Measurements from ENCODE around the gene IRAK3.
A peak's percentile ranks its signal among the peaks of the same experiment; 100 is the strongest.
"Not testable (repeated sequence)": the region's sequence is repeated elsewhere in the genome, so short reads cannot be mapped to it uniquely, and the experiment has no call there.

IRAK3 gene

GRCh38 chr12:66228462-66228861 lies 39.4 kb downstream of the IRAK3 start:
- no peak for DNase-seq

GRCh38 chr12:66232263-66232662 lies 43.2 kb downstream of the IRAK3 start:
- peak; percentile 34 for DNase-seq

- DNase-seq: peak; percentile 77
Observed at GRCh38 chr12:66234037-66234693, 45.2 kb downstream of the IRAK3 start.

- DNase-seq: peak; percentile 71
Observed at GRCh38 chr12:66234773-66235625, 46.0 kb downstream of the IRAK3 start.

- DNase-seq: no peak
Observed at GRCh38 chr12:66235626-66236281, 46.7 kb downstream of the IRAK3 start.

GRCh38 chr12:66236282-66236675 lies 47.3 kb downstream of the IRAK3 start:
- DNase-seq: not testable (repeated sequence)

- no peak for DNase-seq
Observed at GRCh38 chr12:66236969-66237368, 48.0 kb downstream of the IRAK3 start.

- DNase-seq: peak; percentile 57
Observed at GRCh38 chr12:66237505-66238175, 48.6 kb downstream of the IRAK3 start.

GRCh38 chr12:66239295-66239694 lies 50.3 kb downstream of the IRAK3 start:
- DNase-seq: no peak

GRCh38 chr12:66240096-66240820 lies 51.2 kb downstream of the IRAK3 start:
- DNase-seq: peak; percentile 6

- DNase-seq: no peak
Observed at GRCh38 chr12:66241061-66242043, 52.3 kb downstream of the IRAK3 start.

GRCh38 chr12:66242311-66242710 lies 53.3 kb downstream of the IRAK3 start:
- no peak for DNase-seq

- DNase-seq: no peak
Observed at GRCh38 chr12:66243911-66244310, 54.9 kb downstream of the IRAK3 start.

- DNase-seq: no peak
Observed at GRCh38 chr12:66244446-66244845, 55.4 kb downstream of the IRAK3 start.

- no peak for DNase-seq
Observed at GRCh38 chr12:66247741-66248140, 58.7 kb downstream of the IRAK3 start.

GRCh38 chr12:66251049-66251448 lies 62.0 kb downstream of the IRAK3 start:
- no peak for DNase-seq

GRCh38 chr12:66252771-66253170 lies 63.8 kb downstream of the IRAK3 start:
- DNase-seq: no peak

- DNase-seq: no peak
Observed at GRCh38 chr12:66255737-66256136, 66.7 kb downstream of the IRAK3 start.

GRCh38 chr12:66258011-66258410 lies 69.0 kb downstream of the IRAK3 start:
- no peak for DNase-seq

GRCh38 chr12:66262737-66263136 lies 73.7 kb downstream of the IRAK3 start:
- no peak for DNase-seq

- no peak for DNase-seq
Observed at GRCh38 chr12:66268562-66268961, 79.5 kb downstream of the IRAK3 start.

Data from NCI-H526 treated with DMSO at 0.1 percent for 48 hours (cell line).